HG02943 (cell line): ENCODE data around the gene ENTPD6.
"Not testable (repeated sequence)": the region's sequence is repeated elsewhere in the genome, so short reads cannot be mapped to it uniquely, and the experiment has no call there.

Experiments
- ATAC-seq: cut with Tn5 transposase; IDR thresholded peaks from one replicate; pipeline ENCODE4 v1.9.1; 2021; ENCODE audit warnings: mild to moderate bottlenecking, low read depth, moderate library complexity; ENCODE audit not compliant: unreplicated experiment

The ENTPD6 gene

GRCh38 chr20:25252686-25253421, 57.3 kb downstream of the ENTPD6 start:
- ATAC-seq: no peak

- no peak for ATAC-seq
Measured at GRCh38 chr20:25253606-25254275, 58.2 kb downstream of the ENTPD6 start.

- no peak for ATAC-seq
Measured at GRCh38 chr20:25254571-25254970, 59.1 kb downstream of the ENTPD6 start.

DNA sequence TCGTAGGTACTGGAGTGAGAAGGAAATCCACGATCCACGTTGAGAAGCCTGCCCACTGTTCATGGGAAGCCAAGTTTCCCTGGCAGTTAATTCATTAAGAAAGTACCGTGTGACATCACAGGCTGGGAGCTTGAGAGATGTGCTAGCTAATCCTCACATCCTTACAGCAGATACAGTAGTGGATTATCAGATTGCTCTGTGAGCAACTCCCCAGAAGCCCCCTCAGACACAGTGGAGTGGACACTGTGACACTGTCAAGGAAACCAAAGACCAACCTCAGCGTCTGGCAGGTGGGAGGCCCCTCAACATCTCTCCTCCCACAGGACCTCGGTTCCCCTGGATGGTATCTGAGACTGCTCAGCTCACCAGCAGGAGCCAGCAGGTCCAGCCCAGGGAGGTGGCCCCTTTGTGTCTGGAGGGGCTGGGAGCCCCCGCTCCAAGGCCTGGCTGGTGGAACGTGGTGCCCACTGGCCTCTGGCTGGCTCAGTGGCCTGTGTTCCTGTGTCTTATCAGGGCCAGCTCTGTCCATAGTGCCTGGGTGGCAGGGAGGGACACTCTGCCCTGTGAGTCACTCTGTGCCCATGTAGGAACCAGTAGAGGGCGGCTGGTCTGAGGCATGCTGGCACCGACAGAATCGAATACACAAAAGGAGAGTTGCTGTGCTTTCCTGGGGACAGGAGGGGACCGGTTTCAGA, 59.6 kb downstream of the ENTPD6 start:
- no peak for ATAC-seq

DNA sequence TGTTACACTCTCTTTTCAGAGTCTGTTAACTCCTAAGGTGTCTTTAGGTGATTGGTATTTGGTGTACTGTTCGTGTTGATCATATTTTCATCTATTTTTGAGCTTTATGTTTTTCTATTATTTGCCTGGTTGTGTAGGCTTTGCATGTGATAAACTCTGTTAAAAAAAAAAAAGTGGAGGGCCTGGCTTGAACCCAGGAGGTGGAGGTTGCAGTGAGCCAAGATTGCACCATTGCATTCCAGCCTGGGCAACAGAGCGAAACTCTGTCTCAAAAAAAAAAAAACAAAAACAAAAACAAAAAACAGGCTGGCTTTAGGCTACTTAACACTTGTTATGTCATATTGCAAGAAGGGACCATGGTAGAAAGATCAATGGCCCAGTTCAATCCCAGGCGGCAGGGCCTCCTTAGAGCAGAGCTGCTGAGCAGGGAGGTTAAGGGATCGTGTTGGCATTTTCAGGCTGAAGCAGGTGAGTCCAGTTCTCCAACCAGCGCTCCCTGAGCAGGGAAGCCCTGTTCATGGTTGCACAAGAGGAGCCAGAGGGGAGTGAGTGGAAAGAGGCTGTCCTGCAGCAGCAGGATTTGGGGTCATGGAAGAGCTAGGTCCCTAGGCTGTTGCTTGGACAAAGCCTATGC, 60.8 kb downstream of the ENTPD6 start:
- no peak for ATAC-seq

GRCh38 chr20:25257130-25257529, 61.6 kb downstream of the ENTPD6 start:
- no peak for ATAC-seq

DNA sequence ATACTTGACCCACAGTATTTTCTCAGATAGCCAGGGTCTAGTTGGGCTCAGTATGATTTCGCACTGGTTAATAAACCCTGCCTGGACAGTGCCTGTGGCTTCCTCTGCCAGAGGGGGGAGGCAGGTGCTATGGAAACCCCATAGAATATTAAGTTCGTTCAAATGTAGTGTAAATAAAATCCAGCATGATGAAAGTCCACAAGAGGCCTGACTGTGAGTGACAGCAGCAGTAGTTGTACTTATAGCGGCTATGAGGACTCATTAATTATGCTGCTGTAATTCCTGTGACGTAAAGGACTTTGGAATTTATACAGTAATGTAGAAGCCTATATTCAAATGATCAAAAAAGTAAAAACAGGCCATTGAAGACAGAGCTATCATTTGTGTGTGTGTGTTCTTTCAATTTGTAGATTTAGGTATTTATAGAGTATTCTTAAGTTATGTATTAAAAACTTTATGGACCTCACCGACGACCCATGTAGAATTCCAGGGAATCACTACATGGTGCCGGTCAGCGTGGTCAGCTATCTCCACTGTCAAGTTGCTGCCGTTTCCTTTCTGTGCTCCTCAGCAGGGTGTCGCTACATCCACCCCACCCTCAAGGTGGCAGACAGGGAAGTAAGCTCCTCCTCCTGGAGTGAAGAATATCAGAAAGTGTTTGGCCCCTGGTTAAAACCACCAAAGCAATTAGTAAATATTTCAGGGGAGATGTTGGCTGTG, 62.4 kb downstream of the ENTPD6 start:
- no peak for ATAC-seq

- no peak for ATAC-seq
Measured at GRCh38 chr20:25258476-25258805, 62.9 kb downstream of the ENTPD6 start.

GRCh38 chr20:25258828-25259227, 63.3 kb downstream of the ENTPD6 start:
- ATAC-seq: no peak

- ATAC-seq: no peak
Measured at GRCh38 chr20:25259358-25259757, 63.8 kb downstream of the ENTPD6 start.

- ATAC-seq: no peak
Measured at GRCh38 chr20:25259788-25260254, 64.3 kb downstream of the ENTPD6 start.

- not testable (repeated sequence) for ATAC-seq
Measured at GRCh38 chr20:25260770-25261437, 65.4 kb downstream of the ENTPD6 start.

DNA sequence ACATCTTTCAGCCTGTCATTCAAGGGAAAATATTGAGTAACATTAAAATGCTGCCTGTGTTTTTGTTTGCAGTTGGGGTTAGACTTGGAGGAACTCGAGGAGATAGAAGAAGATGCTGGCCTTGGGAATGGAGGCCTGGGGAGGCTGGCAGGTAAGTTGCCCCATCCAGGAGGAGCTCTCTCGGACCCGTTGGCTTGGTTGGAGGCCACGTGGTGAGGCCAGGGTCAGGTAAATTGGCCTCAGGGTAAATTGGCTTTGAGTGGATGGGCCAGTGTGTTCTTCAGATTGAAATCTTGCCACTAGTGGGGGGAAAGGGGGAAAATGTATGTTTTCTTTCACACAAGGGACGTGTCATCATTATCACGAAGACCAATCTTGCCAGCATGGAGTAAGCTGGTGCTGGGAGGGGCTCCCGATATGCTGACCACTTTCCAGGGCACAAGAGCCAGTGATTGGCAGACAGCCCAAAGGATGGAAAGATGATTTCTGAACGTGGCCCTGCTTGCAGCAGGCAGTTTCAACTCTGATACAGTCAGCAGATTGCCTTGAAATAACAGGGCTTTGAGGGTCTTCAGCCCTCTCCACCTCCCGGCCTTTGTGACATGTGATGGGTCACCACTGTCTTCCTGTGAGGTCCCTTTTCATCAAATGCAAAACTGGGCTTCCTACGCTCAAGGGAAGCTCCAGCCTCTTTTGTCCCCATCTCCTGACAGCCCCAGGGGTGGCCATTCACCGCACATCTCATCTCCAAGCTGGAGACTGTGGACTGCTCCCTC, 73.7 kb downstream of the ENTPD6 start:
- ATAC-seq: no peak

- ATAC-seq: no peak
Measured at GRCh38 chr20:25269833-25270170, 74.3 kb downstream of the ENTPD6 start.

DNA sequence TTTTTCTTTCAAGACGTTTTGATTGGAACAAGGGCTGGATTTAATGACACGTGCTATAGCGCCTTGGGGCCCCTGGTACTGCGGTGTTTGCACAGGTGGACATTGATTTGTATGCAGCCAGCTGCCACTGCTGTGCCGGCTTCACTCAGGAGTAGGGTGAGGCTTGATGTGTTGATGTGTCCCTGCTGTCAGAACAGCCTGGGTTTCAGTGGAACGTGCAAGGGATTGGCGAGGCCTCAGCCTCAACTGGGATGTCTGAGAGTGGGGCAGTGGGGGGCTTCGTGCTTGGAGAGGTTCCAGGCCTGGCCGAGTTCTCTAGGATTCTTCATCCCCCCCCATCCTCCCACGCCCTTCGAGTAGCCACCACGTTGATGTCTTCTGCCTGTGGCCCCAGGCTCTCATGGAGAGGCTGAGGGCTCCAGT, 75.3 kb downstream of the ENTPD6 start:
- ATAC-seq: no peak

GRCh38 chr20:25271486-25272222, 76.1 kb downstream of the ENTPD6 start:
- no peak for ATAC-seq

DNA sequence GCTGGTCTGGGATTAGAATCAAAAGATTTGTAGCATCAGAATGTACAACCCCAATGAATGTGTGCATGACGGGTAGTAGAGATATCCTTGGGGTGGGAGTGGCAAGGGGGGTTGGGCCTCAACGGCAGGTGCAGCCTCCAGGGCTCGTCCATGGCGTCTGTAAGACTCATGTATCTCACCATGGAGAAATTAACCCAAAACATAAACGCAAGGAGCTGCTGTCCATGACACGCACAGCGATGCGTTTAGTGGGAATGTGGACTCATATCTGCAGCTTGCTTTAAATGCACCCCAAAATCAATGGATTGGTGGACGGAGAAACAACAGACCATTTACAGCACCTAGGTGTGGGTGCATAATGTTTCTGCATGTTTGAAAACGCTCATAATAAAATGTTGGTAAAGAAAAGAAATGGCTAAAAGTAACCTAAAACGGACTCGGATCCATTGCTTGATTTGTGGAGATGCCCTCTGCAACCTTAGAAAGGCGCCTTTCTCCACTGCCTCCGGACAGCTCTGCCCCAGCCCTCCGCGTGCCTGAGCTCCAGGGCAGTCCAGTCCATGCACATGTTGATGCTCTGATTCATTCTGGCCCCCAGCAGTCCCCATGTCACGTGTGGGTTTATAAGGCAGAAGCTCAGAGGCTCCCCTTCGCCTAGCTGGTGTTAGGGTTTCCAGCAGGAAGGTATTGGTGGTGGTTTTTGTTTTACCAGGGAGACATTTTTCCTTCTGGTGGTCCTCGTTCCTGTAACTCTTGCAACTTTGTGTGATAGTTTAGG, 76.9 kb downstream of the ENTPD6 start:
- ATAC-seq: no peak

DNA sequence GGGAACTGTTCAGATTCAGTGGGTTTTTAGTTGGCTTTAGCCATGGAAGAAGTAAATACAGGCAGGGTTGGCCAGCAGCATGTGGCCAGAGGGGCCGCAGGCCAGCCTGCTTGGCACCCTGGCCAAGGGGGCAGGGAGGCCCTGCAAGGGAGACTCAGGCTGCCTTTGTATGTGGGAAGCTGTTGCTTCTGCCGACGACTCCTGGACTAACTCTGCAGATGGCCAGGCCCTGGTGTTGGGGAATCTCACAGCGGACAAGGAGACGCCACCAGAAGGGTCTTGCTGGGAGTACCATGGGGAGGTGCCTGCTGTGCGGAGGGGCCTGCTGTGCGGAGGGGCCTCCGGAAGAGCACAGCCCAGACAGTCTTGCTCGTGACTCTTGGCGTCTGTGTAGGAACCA, 77.5 kb downstream of the ENTPD6 start:
- no peak for ATAC-seq
